OCI-LY1 (cell line): ENCODE results near the gene PSMB5.

ENCODE experiments used
- CTCF ChIP-seq: fragments of 200-600 bp; sonication (generic), shearing (Covaris generic); IDR thresholded peaks from 2 replicates; pipeline ENCODE4 v1.5.1; 2017; ENCODE audit warnings: mild to moderate bottlenecking, antibody characterized with exemption, low read length, moderate library complexity, mixed read lengths
- EZH2 ChIP-seq: fragments of 200-600 bp; sonication (generic), shearing (Covaris generic); IDR thresholded peaks from 2 replicates; pipeline ENCODE4 v1.8.0; 2017; ENCODE audit warnings: borderline replicate concordance, mixed run types, mild to moderate bottlenecking, antibody characterized with exemption, low read length, moderate library complexity, mixed read lengths

GRCh38 chr14:23055621-23056144 is 21.0 kb upstream of the PSMB5 start:
- TF ChIP-seq CTCF (no peak), EZH2 (no peak)
